Astrocyte of the cerebellum (primary cell): Measurements from ENCODE around the gene ABCD4.

ENCODE experiments used
- DNase-seq: peaks from one replicate; pipeline ENCODE4 v3.0.0-alpha.2; 2011; ENCODE audit warnings: low read depth
- H3K4me3 ChIP-seq: 2 replicates; pipeline ENCODE4 v1.5.1; 2011; ENCODE audit warnings: mild to moderate bottlenecking, low read depth, low read length, moderate library complexity
- CTCF ChIP-seq: IDR thresholded peaks from 2 replicates; pipeline ENCODE4 v1.5.1; 2012; ENCODE audit warnings: low read length, low read depth, moderate library complexity, mild to moderate bottlenecking; ENCODE audit errors: missing control alignments
- in situ Hi-C: cut with HindIII; loops from 2 replicates; pipeline ENCODE4 v1.10.0; 2017; ENCODE audit warnings: low sequenced_read_pairs

The ABCD4 gene

GRCh38 chr14:74302634-74303569 lies at the start of gene ABCD4:
TSS of gene ABCD4 (minus strand) at chr14:74302934. CDS start at chr14:74302912, 22 bp downstream.
- in situ Hi-C loops: no loop called here
- peak; percentile 76 for DNase-seq
- TF ChIP-seq CTCF: peak; percentile 40
- peak within 1 kb of the TSS; percentile 76 for H3K4me3 ChIP-seq

GRCh38 chr14:74350928-74351323 lies 48.2 kb upstream of the ABCD4 start:
- in situ Hi-C loops: loop anchor here (10.0 kb wide), 1 partner anchor 56 kb away; no protein-coding TSS in a partner anchor
- no peak overlapping the region for H3K4me3 ChIP-seq
- no peak for DNase-seq
- no peak for TF ChIP-seq CTCF

GRCh38 chr14:74350211-74350927 lies 47.6 kb upstream of the ABCD4 start:
- in situ Hi-C loops: loop anchor here (10.0 kb wide), 1 partner anchor 56 kb away; no protein-coding TSS in a partner anchor
- H3K4me3 ChIP-seq: no peak overlapping the region
- no peak for DNase-seq
- TF ChIP-seq CTCF: no peak

GRCh38 chr14:74349757-74350156 lies 47.0 kb upstream of the ABCD4 start:
- TF ChIP-seq CTCF: no peak
- no peak for DNase-seq
- in situ Hi-C loops: loop anchor here (10.0 kb wide), 1 partner anchor 55 kb away; no protein-coding TSS in a partner anchor
- H3K4me3 ChIP-seq: no peak overlapping the region

- in situ Hi-C loops: no loop called here
- DNase-seq: no peak
- H3K4me3 ChIP-seq: no peak overlapping the region
- TF ChIP-seq CTCF: no peak
Measured at GRCh38 chr14:74348735-74349463, 46.2 kb upstream of the ABCD4 start.

- in situ Hi-C loops: no loop called here
- DNase-seq: no peak
- TF ChIP-seq CTCF: no peak
Measured at GRCh38 chr14:74348241-74348734, 45.6 kb upstream of the ABCD4 start, which contains the start of gene VRTN. TSS of gene VRTN (plus strand) at chr14:74348471. CDS start at chr14:74356784, 8,313 bp downstream.

More at GRCh38 chr14:74348241-74348734, 45.6 kb upstream of the ABCD4 start, which contains the start of gene VRTN:
- H3K4me3 ChIP-seq: no peak within 1 kb of the TSS
